SK-N-SH treated with all-trans-retinoic acid at 6 μM for 48 hours (cell line): ENCODE results near the gene KXD1.
"Not testable (repeated sequence)": the region's sequence is repeated elsewhere in the genome, so short reads cannot be mapped to it uniquely, and the experiment has no call there.

Source experiments
- ATAC-seq: fragments of 200-7000 bp; cut with Tn5 transposase; 3 replicates; pipeline ENCODE4 v1.9.1; 2020; ENCODE audit warnings: mild to moderate bottlenecking, moderate library complexity
- ARNTL ChIP-seq: fragments of 450-650 bp; formaldehyde crosslinking; IDR thresholded peaks from 2 replicates; pipeline ENCODE4 v1.5.0; 2020; ENCODE audit warnings: low read depth, mild to moderate bottlenecking, moderate library complexity, borderline replicate concordance
- BACH2 ChIP-seq: fragments of 250-450 bp; sonication (Bioruptor Pico); IDR thresholded peaks from 2 replicates; pipeline ENCODE4 v1.9.0; 2021; ENCODE audit warnings: mild to moderate bottlenecking, borderline replicate concordance
- CSDC2 ChIP-seq: fragments of 250-450 bp; sonication (Bioruptor Pico); IDR thresholded peaks from 2 replicates; pipeline ENCODE4 v1.5.0; 2020; ENCODE audit warnings: mild to moderate bottlenecking, moderate library complexity
- CSRNP3 ChIP-seq: fragments of 250-450 bp; sonication (Bioruptor Pico); IDR thresholded peaks from 2 replicates; pipeline ENCODE4 v1.5.1; 2021; ENCODE audit warnings: mild to moderate bottlenecking, moderate library complexity
- GLIS3 ChIP-seq: fragments of 250-450 bp; sonication (Bioruptor Pico); IDR thresholded peaks from 2 replicates; pipeline ENCODE4 v1.5.0; 2020; ENCODE audit warnings: mild to moderate bottlenecking, moderate library complexity
- ISL1 ChIP-seq: fragments of 250-450 bp; sonication (Bioruptor Pico); IDR thresholded peaks from 2 replicates; pipeline ENCODE4 v2.1.2; 2022; ENCODE audit warnings: mild to moderate bottlenecking, moderate library complexity
- OSR1 ChIP-seq: fragments of 250-450 bp; sonication (Bioruptor Pico); IDR thresholded peaks from 2 replicates; pipeline ENCODE4 v1.8.0; 2022; ENCODE audit warnings: moderate library complexity, mild to moderate bottlenecking, inconsistent platforms
- PATZ1 ChIP-seq: fragments of 250-450 bp; sonication (Bioruptor Pico); IDR thresholded peaks from 2 replicates; pipeline ENCODE4 v1.8.0; 2020; ENCODE audit warnings: mild to moderate bottlenecking, moderate library complexity, borderline replicate concordance
- POU6F1 ChIP-seq: fragments of 250-450 bp; sonication (Bioruptor Pico); IDR thresholded peaks from 2 replicates; pipeline ENCODE4 v1.8.0; 2021; ENCODE audit warnings: low read depth, mild to moderate bottlenecking, moderate library complexity, borderline replicate concordance
- PPARA ChIP-seq: fragments of 250-450 bp; sonication (Bioruptor Pico); IDR thresholded peaks from 2 replicates; pipeline ENCODE4 v1.5.0; 2020; ENCODE audit warnings: mild to moderate bottlenecking, borderline replicate concordance
- RARB ChIP-seq: fragments of 250-450 bp; sonication (Bioruptor Pico); IDR thresholded peaks from 2 replicates; pipeline ENCODE4 v1.8.0; 2021; ENCODE audit warnings: mild to moderate bottlenecking, moderate library complexity
- SNAI2 ChIP-seq: fragments of 250-450 bp; sonication (Bioruptor Pico); IDR thresholded peaks from 2 replicates; pipeline ENCODE4 v1.5.0; 2020; ENCODE audit warnings: mild to moderate bottlenecking, moderate library complexity
- TCF4 ChIP-seq: fragments of 250-450 bp; sonication (Bioruptor Pico); IDR thresholded peaks from 2 replicates; pipeline ENCODE4 v1.8.0; 2021; ENCODE audit warnings: mild to moderate bottlenecking, moderate library complexity, borderline replicate concordance
- TOX ChIP-seq: fragments of 250-450 bp; sonication (Bioruptor Pico); IDR thresholded peaks from 2 replicates; pipeline ENCODE4 v1.8.0; 2021; ENCODE audit warnings: mild to moderate bottlenecking, moderate library complexity, borderline replicate concordance
- TSHZ2 ChIP-seq: fragments of 250-450 bp; sonication (Bioruptor Pico); IDR thresholded peaks from 2 replicates; pipeline ENCODE4 v1.5.0; 2020; ENCODE audit warnings: mild to moderate bottlenecking, moderate library complexity
- ZFP3 ChIP-seq: fragments of 250-450 bp; sonication (Bioruptor Pico); IDR thresholded peaks from 2 replicates; pipeline ENCODE4 v1.5.0; 2020; ENCODE audit warnings: mild to moderate bottlenecking, moderate library complexity
- ZNF565 ChIP-seq: fragments of 450-650 bp; formaldehyde crosslinking; conservative IDR thresholded peaks from 2 replicates; pipeline ENCODE4 v1.5.0; 2020; ENCODE audit warnings: low read depth, mild to moderate bottlenecking, moderate library complexity
- ZNF70 ChIP-seq: fragments of 450-650 bp; formaldehyde crosslinking; IDR thresholded peaks from 2 replicates; pipeline ENCODE4 v1.5.0; 2020; ENCODE audit warnings: mild to moderate bottlenecking, moderate library complexity
- ZNF8 ChIP-seq: fragments of 450-650 bp; formaldehyde crosslinking; IDR thresholded peaks from 2 replicates; pipeline ENCODE4 v1.5.0; 2020; ENCODE audit warnings: mild to moderate bottlenecking, moderate library complexity

KXD1 gene

GRCh38 chr19:18539372-18539771, 18.3 kb upstream of the KXD1 start:
- no peak for ATAC-seq
- TF ChIP-seq GLIS3 (CRISPR knock-in tag) (no peak), TOX (CRISPR knock-in tag) (no peak), ZNF70 (CRISPR knock-in tag) (no peak), CSDC2 (CRISPR knock-in tag) (no peak), PATZ1 (no peak), ARNTL (CRISPR knock-in tag) (no peak), ZFP3 (CRISPR knock-in tag) (no peak), ZNF565 (CRISPR knock-in tag) (no peak), RARB (no peak), POU6F1 (CRISPR knock-in tag) (no peak), TSHZ2 (no peak), PPARA (CRISPR knock-in tag) (no peak), OSR1 (CRISPR knock-in tag) (no peak), BACH2 (no peak), TCF4 (no peak)

GRCh38 chr19:18540200-18540599, 17.5 kb upstream of the KXD1 start:
- ATAC-seq, result not testable (repeated sequence)

- no peak for ATAC-seq
- TF ChIP-seq SNAI2 (no peak), TCF4 (no peak), RARB (no peak), ZNF8 (CRISPR knock-in tag) (no peak), ISL1 (CRISPR knock-in tag) (no peak), GLIS3 (CRISPR knock-in tag) (no peak), PPARA (CRISPR knock-in tag) (no peak), ZNF565 (CRISPR knock-in tag) (no peak), CSRNP3 (CRISPR knock-in tag) (no peak)
- TF ChIP-seq, all 23 proteins: peak for 0
Observed at GRCh38 chr19:18541258-18541991, 16.2 kb upstream of the KXD1 start.

- peak; percentile 15 for ATAC-seq
- TF ChIP-seq OSR1 (CRISPR knock-in tag) (no peak), POU6F1 (CRISPR knock-in tag) (no peak), TOX (CRISPR knock-in tag) (no peak), ZNF565 (CRISPR knock-in tag) (no peak), CSRNP3 (CRISPR knock-in tag) (no peak), TSHZ2 (no peak)
Observed at GRCh38 chr19:18541992-18542940, 15.4 kb upstream of the KXD1 start.
